Esophagus squamous epithelium (tissue), 5 donors: Measurements from ENCODE around the gene AANAT. TPM values are rescaled to one million over a fixed set of nuclear protein-coding genes. Genes with fewer than 3 reads are reported as not detected.

ENCODE experiments used
- DNase-seq: peaks from one replicate; lab custom pipeline; 2025; lab: John Stamatoyannopoulos, UW
- H3K27ac ChIP-seq, 4 donors: fragments of 200-600 bp; sonication (generic); one replicate each; pipeline ENCODE4 v1.5.1; 2016 to 2019; ENCODE audit warnings: mild to moderate bottlenecking in 1 of 4
- H3K27me3 ChIP-seq, 4 donors: fragments of 200-600 bp; sonication (generic); 1 replicate in 3 of 4; 2 replicates in 1 of 4; pipeline versions ENCODE4 v1.5.1 to v1.6.0; 2017 to 2021; ENCODE audit warnings: antibody characterized with exemption in 1 of 4
- H3K36me3 ChIP-seq, 3 donors: fragments of 200-600 bp; sonication (generic); one replicate each; pipeline ENCODE4 v1.5.1; 2016 to 2019
- H3K4me1 ChIP-seq, 3 donors: fragments of 200-600 bp; sonication (generic); one replicate each; pipeline ENCODE4 v1.5.1; 2017 to 2019
- H3K4me3 ChIP-seq, 4 donors: fragments of 200-600 bp; sonication (generic); 1 replicate in 3 of 4; 2 replicates in 1 of 4; pipeline ENCODE4 v1.5.1; 2016 to 2019; ENCODE audit warnings: mild to moderate bottlenecking in 2 of 4, moderate library complexity in 1 of 4
- H3K9me3 ChIP-seq, 3 donors: fragments of 200-600 bp; sonication (generic); one replicate each; pipeline ENCODE4 v1.5.1; 2016 to 2019
- POLR2A ChIP-seq, 4 donors: fragments of 450-650 bp; IDR thresholded peaks; one replicate each; pipeline ENCODE4 v1.6.1; 2017; ENCODE audit warnings: antibody characterized with exemption in 4 of 4, mild to moderate bottlenecking in 4 of 4, moderate library complexity in 3 of 4
- WGBS, 2 donors: methylation state at CpG; one replicate each; pipeline ENCODE4 v1.1.5; 2018; 5-methylcytosine and 5-hydroxymethylcytosine counted together
- intact Hi-C: fragments of 100-400 bp; cut with DNase I; formaldehyde crosslinking; loops from one replicate; pipeline ENCODE4 v1.15.0; 2022
- total RNA-seq, 4 donors: library from RNA; depleted of rRNA; stranded (reverse); fragments of >200 nt; gene quantifications; one replicate each; pipeline ENCODE4 v1.1.0, GENCODE V29; 2016
- TF ChIP-seq, protein P1 (sequence below), 6 experiments: fragments of 450-650 bp in 4 of 6; fragments of 200-600 bp in 2 of 6; sonication (generic) in 2 of 6; IDR thresholded peaks; one replicate each; pipeline ENCODE4 v1.5.1; 2016 to 2019; ENCODE audit warnings: antibody characterized with exemption in 6 of 6, mild to moderate bottlenecking in 4 of 6, moderate library complexity in 4 of 6
- donor health status: DM: yes; HTN: yes; CAD: no.

The AANAT gene
- total RNA-seq, 4 donors from 2014 or later = not detected

DNA sequence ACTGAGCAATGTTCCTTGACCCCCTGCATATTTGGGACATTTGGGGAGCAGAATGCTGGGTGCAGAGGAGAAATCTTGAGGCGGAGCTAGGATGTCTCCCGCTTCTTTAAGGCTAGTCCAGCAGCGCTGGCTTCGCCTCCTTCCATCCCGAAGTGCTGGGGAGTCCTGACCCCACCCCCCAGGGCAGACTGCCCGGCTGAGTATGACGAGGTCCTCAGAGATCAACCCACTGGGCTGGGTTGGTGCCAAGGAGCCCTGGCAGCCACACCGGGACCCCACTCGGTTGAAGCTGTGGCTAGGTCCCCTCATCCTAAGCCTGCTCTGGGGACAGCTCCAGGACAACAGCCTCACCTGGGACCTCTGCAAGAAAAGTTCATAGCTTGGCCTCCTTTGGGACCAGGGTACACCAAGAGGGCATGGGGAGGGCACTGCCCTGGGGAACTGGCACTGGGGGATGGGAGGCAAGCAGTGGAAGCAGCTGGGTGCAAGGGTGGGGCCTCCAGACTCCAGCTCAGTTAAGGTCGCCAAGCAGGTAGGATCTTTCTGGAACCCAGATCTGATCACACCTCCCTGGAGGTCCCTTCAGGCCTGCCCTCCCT, 22.8 kb downstream of the AANAT start:
- H3K36me3 ChIP-seq = peaks cover 0 to 17% (median 0%) of the 10 kb centered on the region in 3 donors
- intact Hi-C loops = no loop called here

DNA sequence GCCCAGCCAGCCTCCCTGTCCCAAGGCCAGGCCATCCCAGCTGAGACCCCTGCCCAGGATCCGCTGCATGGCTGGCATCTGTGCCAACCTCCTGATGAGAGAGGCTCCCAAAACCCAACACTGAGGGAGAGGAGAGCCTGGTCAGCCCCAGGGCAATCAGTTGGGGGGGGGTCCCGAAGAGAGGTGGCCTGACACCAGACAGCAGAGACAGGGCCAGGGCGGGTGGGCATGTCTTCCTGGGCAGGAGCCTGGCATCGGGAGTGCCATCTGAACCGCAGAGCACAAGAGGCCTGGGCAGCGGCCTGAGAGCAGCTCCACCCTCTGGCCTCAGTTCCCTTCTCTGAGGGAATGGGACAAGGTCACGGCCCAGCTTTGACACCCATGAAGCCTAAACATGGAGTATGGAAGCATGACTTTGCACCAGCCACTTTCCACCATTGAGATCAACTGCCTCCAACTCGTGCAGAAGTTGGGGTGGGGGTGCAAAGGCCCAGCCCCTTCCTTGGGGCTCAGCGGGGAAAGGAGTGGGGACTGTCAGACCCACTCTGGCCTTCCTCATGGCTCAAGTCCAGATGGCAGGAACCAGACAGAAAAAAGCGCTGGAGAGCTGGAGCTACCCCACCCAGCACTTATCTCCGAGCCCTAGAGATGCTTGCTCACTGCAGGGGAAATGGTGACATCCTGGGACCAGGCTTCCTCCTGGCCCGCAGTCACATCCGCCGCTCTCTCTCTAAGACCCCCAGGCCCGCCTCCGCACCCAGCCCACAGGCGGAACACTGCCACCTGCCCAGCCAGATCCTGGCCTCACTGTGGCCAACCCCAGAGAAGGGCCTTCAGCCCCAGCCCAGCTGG, 24.1 kb downstream of the AANAT start:
- Histone ChIP-seq H3K4me1 (peaks cover 37 to 69% (median 39%) of the 10 kb centered on the region in 3 donors), H3K9me3 (no peaks in the 10 kb centered on the region), H3K36me3 (peaks cover 0 to 16% (median 0%) of the 10 kb centered on the region in 3 donors), H3K27me3 (no peaks in the 10 kb centered on the region), H3K27ac (peak overlapping the region; percentile 75 to 90 (median 85)), H3K4me3 (no peak overlapping the region)
- 80 to 86% methylated on average over 6 to 8 of the region's 17 CpGs for WGBS, 2 donors
- TF ChIP-seq POLR2A (IDR thresholded peaks at IDR 0.05) = no peak
- TF ChIP-seq, protein P1, sequence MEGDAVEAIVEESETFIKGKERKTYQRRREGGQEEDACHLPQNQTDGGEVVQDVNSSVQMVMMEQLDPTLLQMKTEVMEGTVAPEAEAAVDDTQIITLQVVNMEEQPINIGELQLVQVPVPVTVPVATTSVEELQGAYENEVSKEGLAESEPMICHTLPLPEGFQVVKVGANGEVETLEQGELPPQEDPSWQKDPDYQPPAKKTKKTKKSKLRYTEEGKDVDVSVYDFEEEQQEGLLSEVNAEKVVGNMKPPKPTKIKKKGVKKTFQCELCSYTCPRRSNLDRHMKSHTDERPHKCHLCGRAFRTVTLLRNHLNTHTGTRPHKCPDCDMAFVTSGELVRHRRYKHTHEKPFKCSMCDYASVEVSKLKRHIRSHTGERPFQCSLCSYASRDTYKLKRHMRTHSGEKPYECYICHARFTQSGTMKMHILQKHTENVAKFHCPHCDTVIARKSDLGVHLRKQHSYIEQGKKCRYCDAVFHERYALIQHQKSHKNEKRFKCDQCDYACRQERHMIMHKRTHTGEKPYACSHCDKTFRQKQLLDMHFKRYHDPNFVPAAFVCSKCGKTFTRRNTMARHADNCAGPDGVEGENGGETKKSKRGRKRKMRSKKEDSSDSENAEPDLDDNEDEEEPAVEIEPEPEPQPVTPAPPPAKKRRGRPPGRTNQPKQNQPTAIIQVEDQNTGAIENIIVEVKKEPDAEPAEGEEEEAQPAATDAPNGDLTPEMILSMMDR (IDR thresholded peaks at IDR 0.05) = no peak
- intact Hi-C loops = no loop called here
- DNase-seq = no peak

More for the DNA sequence above, 22.8 kb downstream of the AANAT start:
- Histone ChIP-seq H3K27me3 (no peaks in the 10 kb centered on the region), H3K9me3 (no peaks in the 10 kb centered on the region), H3K4me3 (no peak overlapping the region), H3K27ac (peak overlapping the region; percentile 75 to 90 (median 85)), H3K4me1 (peaks cover 37 to 63% (median 39%) of the 10 kb centered on the region in 3 donors)
- DNase-seq = no peak
- 93% methylated on average over 3 of the region's 10 CpGs; no CpG with 5 or more reads in 1 of the 2 donors for WGBS, 2 donors
- no peak for TF ChIP-seq POLR2A (IDR thresholded peaks at IDR 0.05)
- TF ChIP-seq, protein P1 (IDR thresholded peaks at IDR 0.05) = no peak

GRCh38 chr17:76492123-76492988, 25.0 kb downstream of the AANAT start:
- 47 to 62% methylated on average over 3 to 6 of the region's 11 CpGs for WGBS, 2 donors
- Histone ChIP-seq H3K36me3 (peaks cover 0 to 10% (median 0%) of the 10 kb centered on the region in 3 donors), H3K27me3 (no peaks in the 10 kb centered on the region), H3K9me3 (no peaks in the 10 kb centered on the region), H3K4me1 (peaks cover 37 to 78% (median 40%) of the 10 kb centered on the region in 3 donors), H3K27ac (peak overlapping the region; percentile 75 to 90 (median 85)), H3K4me3 (peak overlapping the region in 3 of 4 donors; percentile 11 to 46 (median 12))
- no peak for DNase-seq
- TF ChIP-seq, protein P1 (IDR thresholded peaks at IDR 0.05) = no peak
- no peak for TF ChIP-seq POLR2A (IDR thresholded peaks at IDR 0.05)
- intact Hi-C loops = no loop called here

GRCh38 chr17:76492989-76493501, 25.6 kb downstream of the AANAT start:
- 6% methylated on average over 9 of the region's 15 CpGs; no CpG with 5 or more reads in 1 of the 2 donors for WGBS, 2 donors
- Histone ChIP-seq H3K27me3 (no peaks in the 10 kb centered on the region), H3K4me3 (peak overlapping the region in 3 of 4 donors; percentile 11 to 46 (median 12)), H3K4me1 (peaks cover 42 to 84% (median 47%) of the 10 kb centered on the region in 3 donors), H3K27ac (peak overlapping the region; percentile 75 to 90 (median 85)), H3K36me3 (peaks cover 0 to 3% (median 0%) of the 10 kb centered on the region in 3 donors), H3K9me3 (no peaks in the 10 kb centered on the region)
- TF ChIP-seq, protein P1 (IDR thresholded peaks at IDR 0.05) = no peak
- TF ChIP-seq POLR2A (IDR thresholded peaks at IDR 0.05) = peak in 2 of 4 donors; percentile 32 to 43
- no peak for DNase-seq
- intact Hi-C loops = no loop called here
